Activated naive CD4-positive, alpha-beta T cell treated with anti-CD3 and anti-CD28 coated beads, Interleukin-2, amount 10 ng/mL, durations not matched to agents 7 days and 5 days (primary cell): Measurements from ENCODE around the gene CERS6.
A peak's percentile ranks its signal among the peaks of the same experiment; 100 is the strongest.
"Not testable (repeated sequence)": the region's sequence is repeated elsewhere in the genome, so short reads cannot be mapped to it uniquely, and the experiment has no call there.

ENCODE experiments used
- CTCF ChIA-PET: fragments of 350-600 bp; sonication (Branson Sonifier 250); formaldehyde crosslinking; loops from one replicate; lab custom pipeline; 2021; ENCODE audit warnings: antibody characterized with exemption; lab: Charles Lee
- DNase-seq: peaks from one replicate; pipeline ENCODE4 v3.0.0-alpha.2; 2020
- H3K27ac Mint-ChIP-seq: one replicate; pipeline ENCODE4 v1.8.0; 2021; ENCODE audit warnings: mild to moderate bottlenecking, moderate library complexity, mixed read lengths
- H3K27me3 Mint-ChIP-seq: one replicate; pipeline ENCODE4 v1.8.0; 2021; ENCODE audit warnings: mild to moderate bottlenecking, mixed read lengths
- H3K36me3 Mint-ChIP-seq: one replicate; pipeline ENCODE4 v1.8.0; 2021; ENCODE audit warnings: mixed read lengths
- H3K4me1 Mint-ChIP-seq: one replicate; pipeline ENCODE4 v1.8.0; 2021; ENCODE audit warnings: mixed read lengths
- H3K4me3 Mint-ChIP-seq: one replicate; pipeline ENCODE4 v1.8.0; 2021; ENCODE audit warnings: mild to moderate bottlenecking, moderate library complexity, mixed read lengths
- H3K9me3 Mint-ChIP-seq: one replicate; pipeline ENCODE4 v1.8.0; 2021; ENCODE audit warnings: mixed read lengths

The CERS6 gene

GRCh38 chr2:168486477-168486876 is 30.4 kb downstream of the CERS6 start:
- Mint-ChIP-seq H3K36me3 (peaks cover 9% of the 10 kb centered on the region), H3K27ac (no peak overlapping the region), H3K4me3 (no peak overlapping the region), H3K4me1 (peaks cover 22% of the 10 kb centered on the region), H3K27me3 (no peaks in the 10 kb centered on the region), H3K9me3 (peaks cover 11% of the 10 kb centered on the region)
- DNase-seq = no peak
- CTCF ChIA-PET = no interaction called here

- peak overlapping the region; percentile 63 for H3K4me3 Mint-ChIP-seq
- peaks cover 18% of the 10 kb centered on the region for H3K36me3 Mint-ChIP-seq
- H3K27ac Mint-ChIP-seq = peak overlapping the region; percentile 84
- H3K27me3 Mint-ChIP-seq = no peaks in the 10 kb centered on the region
- peak; percentile 52 for DNase-seq
- H3K4me1 Mint-ChIP-seq = peaks cover 41% of the 10 kb centered on the region
- peaks cover 15% of the 10 kb centered on the region for H3K9me3 Mint-ChIP-seq
- CTCF ChIA-PET = interaction anchor here (0.8 kb wide), 1 partner anchor 23 kb away, joined by 3 read pairs; no protein-coding TSS in a partner anchor
Observed at GRCh38 chr2:168490015-168490874, 34.2 kb downstream of the CERS6 start.

GRCh38 chr2:168490946-168491605 is 35.0 kb downstream of the CERS6 start:
- CTCF ChIA-PET = no interaction called here
- Mint-ChIP-seq H3K4me1 (peaks cover 50% of the 10 kb centered on the region), H3K36me3 (peaks cover 21% of the 10 kb centered on the region), H3K27ac (peak overlapping the region; percentile 84), H3K27me3 (no peaks in the 10 kb centered on the region), H3K9me3 (peaks cover 9% of the 10 kb centered on the region), H3K4me3 (peak overlapping the region; percentile 63)
- peak; percentile 28 for DNase-seq

GRCh38 chr2:168491728-168492127 is 35.7 kb downstream of the CERS6 start:
- H3K4me3 Mint-ChIP-seq, H3K9me3 Mint-ChIP-seq, H3K27me3 Mint-ChIP-seq, CTCF ChIA-PET, DNase-seq: not testable (repeated sequence)
- Mint-ChIP-seq H3K36me3 (peaks cover 20% of the 10 kb centered on the region), H3K4me1 (peaks cover 50% of the 10 kb centered on the region), H3K27ac (peak overlapping the region; percentile 47)

GRCh38 chr2:168493219-168493618 is 37.1 kb downstream of the CERS6 start:
- H3K27me3 Mint-ChIP-seq, H3K27ac Mint-ChIP-seq, H3K4me3 Mint-ChIP-seq, DNase-seq, H3K9me3 Mint-ChIP-seq, CTCF ChIA-PET: not testable (repeated sequence)
- Mint-ChIP-seq H3K36me3 (peaks cover 21% of the 10 kb centered on the region), H3K4me1 (peaks cover 50% of the 10 kb centered on the region)

- CTCF ChIA-PET = interaction anchor here (0.7 kb wide), 1 partner anchor 37 kb away, joined by 5 read pairs; no protein-coding TSS in a partner anchor
- peaks cover 48% of the 10 kb centered on the region for H3K4me1 Mint-ChIP-seq
- peaks cover 17% of the 10 kb centered on the region for H3K36me3 Mint-ChIP-seq
- no peak overlapping the region for H3K27ac Mint-ChIP-seq
- DNase-seq = no peak
- peaks cover 9% of the 10 kb centered on the region for H3K9me3 Mint-ChIP-seq
- H3K27me3 Mint-ChIP-seq = no peaks in the 10 kb centered on the region
- H3K4me3 Mint-ChIP-seq = no peak overlapping the region
Observed at GRCh38 chr2:168494190-168494711, 38.2 kb downstream of the CERS6 start.

GRCh38 chr2:168495524-168495923 is 39.5 kb downstream of the CERS6 start:
- Mint-ChIP-seq H3K9me3 (peaks cover 14% of the 10 kb centered on the region), H3K27me3 (no peaks in the 10 kb centered on the region), H3K4me1 (peaks cover 38% of the 10 kb centered on the region), H3K36me3 (peaks cover 22% of the 10 kb centered on the region), H3K4me3 (no peak overlapping the region), H3K27ac (no peak overlapping the region)
- DNase-seq = no peak
- CTCF ChIA-PET = no interaction called here

- H3K36me3 Mint-ChIP-seq = peaks cover 32% of the 10 kb centered on the region
- H3K4me3 Mint-ChIP-seq = no peak overlapping the region
- no peak for DNase-seq
- CTCF ChIA-PET = no interaction called here
- no peak overlapping the region for H3K27ac Mint-ChIP-seq
- H3K4me1 Mint-ChIP-seq = peaks cover 24% of the 10 kb centered on the region
- no peaks in the 10 kb centered on the region for H3K27me3 Mint-ChIP-seq
- H3K9me3 Mint-ChIP-seq = peaks cover 22% of the 10 kb centered on the region
Observed at GRCh38 chr2:168496906-168497305, 40.8 kb downstream of the CERS6 start.

- Mint-ChIP-seq H3K9me3 (peaks cover 32% of the 10 kb centered on the region), H3K27me3 (no peaks in the 10 kb centered on the region), H3K4me1 (peaks cover 13% of the 10 kb centered on the region), H3K4me3 (no peak overlapping the region), H3K36me3 (peaks cover 31% of the 10 kb centered on the region), H3K27ac (no peak overlapping the region)
- CTCF ChIA-PET = no interaction called here
- DNase-seq = no peak
Observed at GRCh38 chr2:168499500-168499899, 43.4 kb downstream of the CERS6 start.

GRCh38 chr2:168500516-168500915 is 44.4 kb downstream of the CERS6 start:
- Mint-ChIP-seq H3K4me3 (no peak overlapping the region), H3K9me3 (peaks cover 32% of the 10 kb centered on the region), H3K27ac (no peak overlapping the region), H3K4me1 (peaks cover 6% of the 10 kb centered on the region), H3K27me3 (no peaks in the 10 kb centered on the region), H3K36me3 (peaks cover 31% of the 10 kb centered on the region)
- no peak for DNase-seq
- CTCF ChIA-PET = no interaction called here

- Mint-ChIP-seq H3K36me3 (peaks cover 28% of the 10 kb centered on the region), H3K9me3 (peaks cover 32% of the 10 kb centered on the region), H3K27me3 (no peaks in the 10 kb centered on the region), H3K4me1 (no peaks in the 10 kb centered on the region), H3K4me3 (no peak overlapping the region), H3K27ac (no peak overlapping the region)
- DNase-seq = no peak
- CTCF ChIA-PET = no interaction called here
Observed at GRCh38 chr2:168501466-168502065, 45.5 kb downstream of the CERS6 start.

GRCh38 chr2:168502852-168503251 is 46.8 kb downstream of the CERS6 start:
- CTCF ChIA-PET, H3K4me3 Mint-ChIP-seq, H3K27me3 Mint-ChIP-seq, DNase-seq, H3K4me1 Mint-ChIP-seq, H3K27ac Mint-ChIP-seq: not testable (repeated sequence)
- Mint-ChIP-seq H3K36me3 (peaks cover 28% of the 10 kb centered on the region), H3K9me3 (peaks cover 32% of the 10 kb centered on the region)

- Mint-ChIP-seq H3K27ac (no peak overlapping the region), H3K4me1 (no peaks in the 10 kb centered on the region), H3K36me3 (peaks cover 26% of the 10 kb centered on the region)
Observed at GRCh38 chr2:168503901-168504300, 47.8 kb downstream of the CERS6 start.

GRCh38 chr2:168504323-168504722 is 48.3 kb downstream of the CERS6 start:
- peak overlapping the region; percentile 26 for H3K27ac Mint-ChIP-seq
- no peaks in the 10 kb centered on the region for H3K4me1 Mint-ChIP-seq
- H3K36me3 Mint-ChIP-seq = peaks cover 26% of the 10 kb centered on the region
- peaks cover 27% of the 10 kb centered on the region for H3K9me3 Mint-ChIP-seq
- CTCF ChIA-PET = no interaction called here
- H3K27me3 Mint-ChIP-seq = no peaks in the 10 kb centered on the region
- no peak overlapping the region for H3K4me3 Mint-ChIP-seq
- DNase-seq = no peak

More at GRCh38 chr2:168503901-168504300, 47.8 kb downstream of the CERS6 start:
- H3K4me3 Mint-ChIP-seq = no peak overlapping the region
- H3K27me3 Mint-ChIP-seq = no peaks in the 10 kb centered on the region
- H3K9me3 Mint-ChIP-seq = peaks cover 27% of the 10 kb centered on the region
- CTCF ChIA-PET = no interaction called here
- DNase-seq = no peak
